ENCODE data around the gene RNF222. TPM values are rescaled to one million over a fixed set of nuclear protein-coding genes. Genes with fewer than 3 reads are reported as not detected.
"Not testable (repeated sequence)": the region's sequence is repeated elsewhere in the genome, so short reads cannot be mapped to it uniquely, and the experiment has no call there.

The RNF222 gene
- total and polyA plus RNA-seq, 7 donors, result 0.03 TPM; not detected in 6

DNA sequence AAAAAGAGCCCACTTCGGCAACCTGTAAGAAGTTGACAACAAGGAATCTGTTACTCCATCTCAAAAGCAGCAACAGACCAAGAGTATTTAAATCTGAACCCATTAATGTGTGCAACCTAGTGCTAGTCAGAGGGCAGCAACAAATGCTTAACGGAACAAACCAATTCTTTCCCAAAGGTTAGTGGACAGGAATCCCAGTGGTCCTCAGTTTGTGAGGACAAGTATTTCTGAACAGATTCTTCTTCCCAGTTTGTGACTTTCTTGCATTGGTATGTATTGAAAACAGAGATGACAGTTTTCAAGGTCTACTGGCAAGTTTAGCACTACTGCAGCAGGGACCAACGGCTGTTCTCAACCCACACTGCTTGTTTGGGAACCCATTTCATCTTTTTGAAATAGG is 17.6 kb downstream of the RNF222 start:
- WGBS, 2 donors, result 39 to 72% methylated on average over 3 of the region's 3 CpGs
- Histone ChIP-seq H3K4me1 (peaks cover 0 to 60% (median 47%) of the 10 kb centered on the region in 4 donors), H3K9me3 (no peaks in the 10 kb centered on the region), H3K27ac (no peak overlapping the region), H3K4me3 (no peak overlapping the region), H3K36me3 (peaks cover 8 to 52% (median 37%) of the 10 kb centered on the region in 4 donors), H3K27me3 (no peaks in the 10 kb centered on the region)
- DNase-seq, result no peak
- TF ChIP-seq POLR2AphosphoS5 (IDR thresholded peaks at IDR 0.05) (no peak), EP300 (IDR thresholded peaks at IDR 0.05) (no peak), POLR2A (IDR thresholded peaks at IDR 0.05) (no peak)
- TF ChIP-seq, protein P1, sequence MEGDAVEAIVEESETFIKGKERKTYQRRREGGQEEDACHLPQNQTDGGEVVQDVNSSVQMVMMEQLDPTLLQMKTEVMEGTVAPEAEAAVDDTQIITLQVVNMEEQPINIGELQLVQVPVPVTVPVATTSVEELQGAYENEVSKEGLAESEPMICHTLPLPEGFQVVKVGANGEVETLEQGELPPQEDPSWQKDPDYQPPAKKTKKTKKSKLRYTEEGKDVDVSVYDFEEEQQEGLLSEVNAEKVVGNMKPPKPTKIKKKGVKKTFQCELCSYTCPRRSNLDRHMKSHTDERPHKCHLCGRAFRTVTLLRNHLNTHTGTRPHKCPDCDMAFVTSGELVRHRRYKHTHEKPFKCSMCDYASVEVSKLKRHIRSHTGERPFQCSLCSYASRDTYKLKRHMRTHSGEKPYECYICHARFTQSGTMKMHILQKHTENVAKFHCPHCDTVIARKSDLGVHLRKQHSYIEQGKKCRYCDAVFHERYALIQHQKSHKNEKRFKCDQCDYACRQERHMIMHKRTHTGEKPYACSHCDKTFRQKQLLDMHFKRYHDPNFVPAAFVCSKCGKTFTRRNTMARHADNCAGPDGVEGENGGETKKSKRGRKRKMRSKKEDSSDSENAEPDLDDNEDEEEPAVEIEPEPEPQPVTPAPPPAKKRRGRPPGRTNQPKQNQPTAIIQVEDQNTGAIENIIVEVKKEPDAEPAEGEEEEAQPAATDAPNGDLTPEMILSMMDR (IDR thresholded peaks at IDR 0.05), result no peak
- intact Hi-C loops (cut with DNase I), result loop anchor here (5.0 kb wide), 2 partner anchors 133 to 862 kb away; partner anchors contain the start of genes CTC1 and PFAS

DNA sequence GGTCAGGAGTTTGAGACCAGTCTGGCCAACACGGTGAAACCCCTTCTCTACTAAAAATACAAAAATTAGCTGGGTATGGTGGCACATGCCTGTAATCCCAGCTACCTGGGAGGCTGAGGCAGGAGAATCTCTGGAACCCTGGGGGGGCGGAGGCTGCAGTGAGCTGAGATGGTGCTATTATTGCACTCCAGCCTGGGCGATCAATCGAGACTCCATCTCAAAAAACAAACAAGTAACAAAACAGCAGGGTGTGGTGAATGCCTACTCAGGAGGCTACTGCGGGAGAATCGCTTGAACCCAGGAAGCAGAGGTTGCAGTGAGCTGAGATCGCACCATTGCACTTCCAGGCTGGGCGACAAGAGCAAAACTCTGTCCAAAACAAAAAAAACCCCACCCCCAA is 19.5 kb downstream of the RNF222 start:
- WGBS, 2 donors, result 51 to 79% methylated on average over 8 of the region's 8 CpGs
- H3K27me3 ChIP-seq; H3K9me3 ChIP-seq; DNase-seq; H3K27ac ChIP-seq; H3K4me3 ChIP-seq; intact Hi-C loops (cut with DNase I): not testable (repeated sequence)
- H3K36me3 ChIP-seq, result peaks cover 8 to 52% (median 37%) of the 10 kb centered on the region in 4 donors
- peaks cover 0 to 51% (median 43%) of the 10 kb centered on the region in 4 donors for H3K4me1 ChIP-seq

DNA sequence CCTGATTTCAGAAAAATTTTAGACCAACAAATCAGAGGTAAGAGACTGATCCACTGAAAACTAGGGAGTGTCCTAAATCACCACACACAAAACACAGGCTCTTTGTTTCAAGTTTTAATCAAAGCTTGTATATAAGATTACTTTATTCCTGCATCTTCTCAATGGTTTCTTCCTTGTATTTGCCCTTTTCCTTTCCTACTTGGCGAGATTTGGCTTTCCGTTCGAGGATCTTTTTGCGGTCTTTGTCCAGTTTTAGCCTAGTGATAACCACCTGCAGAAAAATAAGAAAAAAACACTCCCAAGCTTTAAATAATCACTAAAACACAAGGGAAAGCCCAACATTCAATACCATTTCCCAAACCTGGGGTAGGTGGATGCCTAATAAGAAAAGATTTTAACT is 20.2 kb downstream of the RNF222 start:
- TF ChIP-seq, protein P1 (IDR thresholded peaks at IDR 0.05), result no peak
- TF ChIP-seq EP300 (IDR thresholded peaks at IDR 0.05) (no peak), POLR2AphosphoS5 (IDR thresholded peaks at IDR 0.05) (no peak), POLR2A (IDR thresholded peaks at IDR 0.05) (no peak)
- no peak for DNase-seq
- Histone ChIP-seq H3K27me3 (no peaks in the 10 kb centered on the region), H3K36me3 (peaks cover 8 to 52% (median 37%) of the 10 kb centered on the region in 4 donors), H3K4me1 (peaks cover 0 to 51% (median 42%) of the 10 kb centered on the region in 4 donors), H3K27ac (peak overlapping the region in 3 of 4 donors; percentile 87 to 92 (median 88)), H3K4me3 (no peak overlapping the region), H3K9me3 (no peaks in the 10 kb centered on the region)
- intact Hi-C loops (cut with DNase I), result no loop called here
- WGBS, 2 donors, result 56 to 83% methylated on average over 4 of the region's 4 CpGs

DNA sequence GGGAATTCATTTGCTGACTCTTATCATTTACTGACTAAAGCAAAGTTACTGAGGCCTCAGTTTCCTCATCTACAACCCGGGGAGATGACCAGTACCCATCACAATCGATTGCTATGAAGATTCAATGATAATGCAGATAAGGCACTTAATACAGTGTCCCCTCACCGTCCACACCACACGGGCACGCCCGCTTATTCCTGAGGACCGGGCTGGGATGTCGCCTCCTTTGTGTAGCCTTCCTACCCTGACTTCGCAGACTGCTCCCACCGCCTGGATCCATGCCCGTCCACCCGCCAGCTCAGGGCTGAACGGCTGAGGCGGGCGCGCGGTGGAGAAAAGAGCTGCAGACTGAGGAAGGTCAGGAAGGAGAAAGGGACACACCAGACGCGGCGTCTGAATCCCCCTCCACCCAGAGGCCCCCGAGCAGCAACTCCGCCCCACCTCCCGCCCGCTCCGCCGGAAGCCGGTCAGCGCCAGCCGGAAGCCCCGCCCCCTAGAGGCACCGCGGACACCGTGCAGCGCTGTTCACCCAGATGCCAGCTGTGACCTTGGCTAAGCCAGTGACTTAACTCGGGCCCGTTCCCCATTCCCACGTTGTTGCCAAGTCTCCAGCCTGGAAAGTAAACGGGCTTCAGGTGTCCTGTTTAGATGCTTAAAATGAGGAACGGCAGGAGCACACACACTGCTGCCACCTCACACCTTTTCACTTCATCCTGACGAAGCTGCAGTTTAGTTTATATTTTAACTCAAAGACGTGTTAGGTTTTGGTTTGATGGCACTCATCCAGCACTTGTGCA is 21.2 kb downstream of the RNF222 start, which contains the start of gene KRABD2:
KRABD2 (minus strand) TSS at position 434 of the 797 bp plus-strand sequence.
- WGBS, 2 donors, result 1 to 2% methylated on average over 41 of the region's 41 CpGs
- Histone ChIP-seq H3K27ac (peak within 1 kb of the TSS; percentile 87 to 92 (median 88)), H3K4me1 (peaks cover 0 to 43% (median 32%) of the 10 kb centered on the region in 4 donors), H3K9me3 (no peaks in the 10 kb centered on the region), H3K27me3 (no peaks in the 10 kb centered on the region), H3K36me3 (peaks cover 8 to 49% (median 36%) of the 10 kb centered on the region in 4 donors), H3K4me3 (peak within 1 kb of the TSS; percentile 65 to 86 (median 71))
- peak; percentile 93 for DNase-seq
- TF ChIP-seq POLR2AphosphoS5 (IDR thresholded peaks at IDR 0.05) (peak; percentile 61 to 91 (median 80)), POLR2A (IDR thresholded peaks at IDR 0.05) (peak; percentile 74 to 75), EP300 (IDR thresholded peaks at IDR 0.05) (no peak)
- TF ChIP-seq, protein P1 (IDR thresholded peaks at IDR 0.05), result peak in 3 of 4 experiments; percentile 46 to 57 (median 52)
- intact Hi-C loops (cut with DNase I), result no loop called here

DNA sequence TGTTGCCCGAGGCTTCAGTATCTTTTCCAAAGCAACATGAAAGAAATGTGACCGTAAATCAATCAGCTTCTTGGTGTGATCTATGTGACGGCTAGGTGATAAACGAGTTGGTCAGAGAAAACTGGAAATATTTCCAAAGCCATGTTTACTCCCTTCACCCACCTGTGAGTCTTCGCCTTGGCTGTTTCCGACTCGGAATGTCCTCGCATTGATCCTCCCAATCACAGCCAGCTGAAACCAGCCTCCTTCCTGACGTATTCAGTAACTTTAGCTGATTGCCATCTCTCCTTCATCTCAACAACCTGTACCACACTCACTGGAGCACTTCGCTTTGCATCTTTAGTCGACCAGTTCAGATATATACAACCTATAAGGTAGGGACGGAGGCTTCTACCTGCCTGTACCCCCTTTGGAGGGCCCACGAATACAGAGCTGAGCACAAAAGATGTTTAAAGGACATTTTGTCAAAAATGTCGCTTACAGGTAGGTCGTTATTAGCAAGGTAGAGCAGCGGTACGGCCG is 21.8 kb downstream of the RNF222 start:
- no peak for DNase-seq
- no peak for TF ChIP-seq POLR2AphosphoS5 (IDR thresholded peaks at IDR 0.05)
- no peak for TF ChIP-seq EP300 (IDR thresholded peaks at IDR 0.05)
- no peak for TF ChIP-seq POLR2A (IDR thresholded peaks at IDR 0.05)
- TF ChIP-seq, protein P1 (IDR thresholded peaks at IDR 0.05), result no peak
- WGBS, 2 donors, result 10 to 24% methylated on average over 18 of the region's 18 CpGs
- Histone ChIP-seq H3K27ac (peak overlapping the region; percentile 87 to 92 (median 88)), H3K27me3 (no peaks in the 10 kb centered on the region), H3K4me3 (peak overlapping the region; percentile 65 to 86 (median 71)), H3K36me3 (peaks cover 1 to 48% (median 30%) of the 10 kb centered on the region in 4 donors), H3K4me1 (peaks cover 0 to 36% (median 26%) of the 10 kb centered on the region in 4 donors), H3K9me3 (no peaks in the 10 kb centered on the region)
- intact Hi-C loops (cut with DNase I), result no loop called here

DNA sequence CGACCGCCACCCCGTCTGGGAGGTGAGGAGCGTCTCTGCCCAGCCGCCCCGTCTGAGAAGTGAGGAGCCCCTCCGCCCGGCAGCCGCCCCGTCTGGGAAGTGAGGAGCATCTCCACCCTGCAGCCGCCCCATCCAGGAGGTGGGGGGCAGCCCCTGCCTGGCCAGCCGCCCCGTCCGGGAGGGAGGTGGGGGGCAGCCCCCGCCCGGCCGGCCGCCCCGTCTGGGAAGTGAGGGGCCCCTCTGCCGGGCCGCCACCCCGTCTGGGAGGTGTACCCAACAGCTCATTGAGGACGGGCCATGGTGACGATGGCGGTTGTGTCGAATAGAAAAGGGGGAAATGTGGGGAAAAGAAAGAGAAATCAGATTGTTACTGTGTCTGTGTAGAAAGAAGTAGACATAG is 23.8 kb downstream of the RNF222 start:
- H3K27me3 ChIP-seq; H3K9me3 ChIP-seq; DNase-seq; H3K4me3 ChIP-seq; intact Hi-C loops (cut with DNase I); H3K27ac ChIP-seq: not testable (repeated sequence)
- Histone ChIP-seq H3K4me1 (peaks cover 0 to 21% (median 18%) of the 10 kb centered on the region in 4 donors), H3K36me3 (peaks cover 9 to 46% (median 22%) of the 10 kb centered on the region in 4 donors)
- 95 to 96% methylated on average over 26 of the region's 26 CpGs for WGBS, 2 donors
